Ovary (tissue), 9 donors: ENCODE results near the gene INTS3. TPM values are rescaled to one million over a fixed set of nuclear protein-coding genes. Genes with fewer than 3 reads are reported as not detected.
"Not testable (repeated sequence)": the region's sequence is repeated elsewhere in the genome, so short reads cannot be mapped to it uniquely, and the experiment has no call there.

Experiments
- DNase-seq, 5 donors: peaks; one replicate each; pipeline ENCODE4 v3.0.0-alpha.2; 2019 to 2020
- H3K27ac ChIP-seq, 2 donors: fragments of 200-600 bp; one replicate each; pipeline versions ENCODE4 v1.5.1 to v1.8.0; 2019 to 2022
- H3K27me3 ChIP-seq: fragments of 200-600 bp; one replicate; pipeline ENCODE4 v1.8.0; 2022
- H3K36me3 ChIP-seq: fragments of 200-600 bp; sonication (generic); one replicate; pipeline ENCODE4 v1.5.1; 2019
- H3K4me1 ChIP-seq: one replicate; pipeline ENCODE4 v1.8.1; 2013; ENCODE audit warnings: mild to moderate bottlenecking, moderate library complexity; ENCODE audit not compliant: insufficient read depth
- H3K4me3 ChIP-seq: fragments of 200-600 bp; sonication (generic); one replicate; pipeline ENCODE4 v1.5.1; 2017
- H3K9me3 ChIP-seq, 2 donors: fragments of 200-600 bp in 1 of 2; sonication (generic) in 1 of 2; one replicate each; pipeline versions ENCODE4 v1.5.1 to v1.8.1; 2013 to 2019; ENCODE audit warnings: mild to moderate bottlenecking in 1 of 2, moderate library complexity in 1 of 2
- EP300 ChIP-seq: sonication (generic); formaldehyde crosslinking; IDR thresholded peaks from one replicate; pipeline ENCODE4 v1.6.1; 2017; ENCODE audit warnings: antibody characterized with exemption
- POLR2A ChIP-seq: fragments of 450-650 bp; IDR thresholded peaks from one replicate; pipeline ENCODE4 v1.6.1; 2017; ENCODE audit warnings: antibody characterized with exemption, mild to moderate bottlenecking, moderate library complexity
- WGBS, 3 donors: extraction: QIAGEN DNeasy Blood & Tissue Kit in 1 of 3; methylation state at CpG; one replicate each; pipeline versions ENCODE4 v1.1.5 to v1.1.7; 2013 to 2017; 5-methylcytosine and 5-hydroxymethylcytosine counted together
- intact Hi-C, 4 donors: fragments of 100-400 bp; cut with DNase I; formaldehyde crosslinking; loops; one replicate each; pipeline versions ENCODE4 v1.11.0 to v1.15.1; 2022 to 2023
- polyA plus RNA-seq, 2 donors: library from polyadenylated mRNA; stranded (reverse); fragments of 200-250 nt in 1 of 2; fragments of 350-450 nt in 1 of 2; fragmentation: Illumina TruSeq in 1 of 2; extraction: RNeasy Lipid Tissue Mini Kit (QIAGEN cat#74804) in 1 of 2; gene quantifications; one replicate each; pipeline ENCODE4 v1.2.3, GENCODE V29; 2013 to 2014
- total RNA-seq, 7 donors: library from RNA; depleted of rRNA in 2 of 7; stranded (reverse); fragments of >200 nt in 2 of 7; fragmentation: NEBNext Ultra II Directional in 3 of 7; extraction: Animal tissue kit (Norgen Biotek cat#: 25700) in 3 of 7; gene quantifications; one replicate each; pipeline versions ENCODE4 v1.1.0 to v1.2.4, GENCODE V29; 2016 to 2023
- TF ChIP-seq, protein P1 (sequence below), 3 donors: fragments of 450-650 bp in 2 of 3; fragments of 200-600 bp in 1 of 3; IDR thresholded peaks; one replicate each; pipeline versions ENCODE4 v1.5.1 to v1.8.0; 2016 to 2022; ENCODE audit warnings: antibody characterized with exemption in 3 of 3, mild to moderate bottlenecking in 1 of 3
- donor health status: DM: no; HTN: no; CAD: no; lungs with moderate emphysema.
- donor health status: DM: no; HTN: no; CAD: no.
- donor health status: Bipolar disorder and iron deficiency.
- donor health status: DM: yes; HTN: yes; CAD: no.
- donor health status: DM: no; HTN: no; CAD: no.
- donor health status: DM: yes; HTN: yes; CAD: no.

INTS3 gene
- total and polyA plus RNA-seq, 9 donors = 41.6 to 74.4 (median 56.2) TPM

DNA sequence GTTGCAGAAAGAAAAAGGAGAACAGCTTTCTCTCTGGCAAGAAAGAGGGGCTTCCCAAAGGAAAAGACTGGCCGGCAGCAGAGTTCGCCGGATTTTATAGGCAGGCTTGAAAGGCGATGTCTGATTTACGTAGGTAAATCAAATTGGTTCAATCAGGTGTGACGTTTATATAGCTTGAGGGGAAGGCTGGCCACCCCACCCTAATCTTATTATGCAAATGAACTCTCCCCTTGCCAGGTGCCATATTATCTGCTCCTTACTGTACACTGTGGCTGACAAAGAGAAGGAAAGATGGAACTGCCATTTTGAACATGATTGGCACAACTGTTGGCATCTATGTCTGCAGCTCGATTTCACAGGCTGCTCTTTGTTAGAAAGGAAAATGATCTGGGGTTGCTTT lies 16.8 kb upstream of the INTS3 start:
- DNase-seq = no peak
- H3K4me1 ChIP-seq = no peaks in the 10 kb centered on the region
- H3K36me3 ChIP-seq = no peaks in the 10 kb centered on the region
- 38 to 48% (median 47%) methylated on average over 7 of the region's 7 CpGs for WGBS, 3 donors
- H3K27ac ChIP-seq = no peak overlapping the region
- H3K9me3 ChIP-seq = no peaks in the 10 kb centered on the region
- intact Hi-C loops = no loop called here
- TF ChIP-seq, protein P1, sequence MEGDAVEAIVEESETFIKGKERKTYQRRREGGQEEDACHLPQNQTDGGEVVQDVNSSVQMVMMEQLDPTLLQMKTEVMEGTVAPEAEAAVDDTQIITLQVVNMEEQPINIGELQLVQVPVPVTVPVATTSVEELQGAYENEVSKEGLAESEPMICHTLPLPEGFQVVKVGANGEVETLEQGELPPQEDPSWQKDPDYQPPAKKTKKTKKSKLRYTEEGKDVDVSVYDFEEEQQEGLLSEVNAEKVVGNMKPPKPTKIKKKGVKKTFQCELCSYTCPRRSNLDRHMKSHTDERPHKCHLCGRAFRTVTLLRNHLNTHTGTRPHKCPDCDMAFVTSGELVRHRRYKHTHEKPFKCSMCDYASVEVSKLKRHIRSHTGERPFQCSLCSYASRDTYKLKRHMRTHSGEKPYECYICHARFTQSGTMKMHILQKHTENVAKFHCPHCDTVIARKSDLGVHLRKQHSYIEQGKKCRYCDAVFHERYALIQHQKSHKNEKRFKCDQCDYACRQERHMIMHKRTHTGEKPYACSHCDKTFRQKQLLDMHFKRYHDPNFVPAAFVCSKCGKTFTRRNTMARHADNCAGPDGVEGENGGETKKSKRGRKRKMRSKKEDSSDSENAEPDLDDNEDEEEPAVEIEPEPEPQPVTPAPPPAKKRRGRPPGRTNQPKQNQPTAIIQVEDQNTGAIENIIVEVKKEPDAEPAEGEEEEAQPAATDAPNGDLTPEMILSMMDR (IDR thresholded peaks at IDR 0.05) = no peak
- TF ChIP-seq EP300 (no peak), POLR2A (no peak)
- no peak overlapping the region for H3K4me3 ChIP-seq
- H3K27me3 ChIP-seq = no peaks in the 10 kb centered on the region

- H3K36me3 ChIP-seq, DNase-seq, H3K9me3 ChIP-seq, intact Hi-C loops, H3K4me3 ChIP-seq, H3K27ac ChIP-seq, H3K27me3 ChIP-seq, H3K4me1 ChIP-seq: not testable (repeated sequence)
- 81 to 88% (median 82%) methylated on average over 5 of the region's 5 CpGs for WGBS, 3 donors
Observed at GRCh38 chr1:153716211-153716610, 11.6 kb upstream of the INTS3 start.

DNA sequence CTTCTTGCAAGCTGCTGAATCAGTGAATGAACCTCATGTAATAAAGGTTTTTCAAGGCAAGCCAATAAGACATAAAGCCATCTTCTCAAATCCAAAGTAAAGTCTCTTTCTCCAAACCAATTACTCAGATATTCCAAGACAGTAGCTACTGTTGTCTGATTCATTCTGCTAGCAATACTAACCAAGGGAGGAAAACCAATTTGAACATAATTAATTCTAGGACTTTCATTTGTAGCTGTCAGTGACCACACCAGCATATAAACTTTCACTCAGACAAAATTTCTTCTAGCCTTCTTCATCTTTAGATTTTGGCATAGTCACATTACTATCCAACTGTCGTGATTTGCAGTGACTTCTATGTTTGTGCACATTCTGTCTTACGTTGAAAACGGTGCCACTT lies 10.5 kb upstream of the INTS3 start:
- Histone ChIP-seq H3K27me3 (no peaks in the 10 kb centered on the region), H3K36me3 (no peaks in the 10 kb centered on the region), H3K9me3 (no peaks in the 10 kb centered on the region), H3K4me1 (no peaks in the 10 kb centered on the region), H3K4me3 (no peak overlapping the region), H3K27ac (no peak overlapping the region)
- 75 to 87% (median 80%) methylated on average over 3 of the region's 3 CpGs for WGBS, 3 donors
- TF ChIP-seq, protein P1 (IDR thresholded peaks at IDR 0.05) = no peak
- no peak for TF ChIP-seq POLR2A
- no peak for TF ChIP-seq EP300
- intact Hi-C loops = no loop called here
- DNase-seq = no peak

DNA sequence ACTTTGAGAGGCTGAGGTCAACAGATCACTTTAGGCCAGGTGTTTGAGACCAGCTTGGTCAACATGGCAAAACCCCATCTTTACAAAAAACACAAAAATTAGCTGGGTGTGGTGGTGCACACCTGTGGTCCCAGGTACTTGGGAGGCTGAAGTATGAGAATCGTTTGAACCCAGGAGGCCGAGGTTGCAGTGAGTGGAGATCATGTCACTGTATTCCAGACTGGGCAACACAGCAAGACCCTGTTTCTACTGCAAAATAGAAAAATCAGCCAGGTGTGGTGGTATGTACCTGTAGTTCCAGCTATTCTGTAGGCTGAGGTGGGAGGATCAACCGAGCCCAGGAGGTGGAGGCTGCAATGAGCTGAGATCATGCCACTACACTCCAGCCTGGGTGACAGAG lies 4.2 kb upstream of the INTS3 start:
- no peak for TF ChIP-seq POLR2A
- no peak for TF ChIP-seq EP300
- TF ChIP-seq, protein P1 (IDR thresholded peaks at IDR 0.05) = no peak
- WGBS, 3 donors = 89 to 95% (median 89%) methylated on average over 3 of the region's 3 CpGs
- Histone ChIP-seq H3K9me3 (no peaks in the 10 kb centered on the region), H3K27ac (no peak overlapping the region), H3K4me3 (no peak overlapping the region), H3K4me1 (no peaks in the 10 kb centered on the region), H3K27me3 (no peaks in the 10 kb centered on the region), H3K36me3 (no peaks in the 10 kb centered on the region)
- intact Hi-C loops = no loop called here
- no peak for DNase-seq

DNA sequence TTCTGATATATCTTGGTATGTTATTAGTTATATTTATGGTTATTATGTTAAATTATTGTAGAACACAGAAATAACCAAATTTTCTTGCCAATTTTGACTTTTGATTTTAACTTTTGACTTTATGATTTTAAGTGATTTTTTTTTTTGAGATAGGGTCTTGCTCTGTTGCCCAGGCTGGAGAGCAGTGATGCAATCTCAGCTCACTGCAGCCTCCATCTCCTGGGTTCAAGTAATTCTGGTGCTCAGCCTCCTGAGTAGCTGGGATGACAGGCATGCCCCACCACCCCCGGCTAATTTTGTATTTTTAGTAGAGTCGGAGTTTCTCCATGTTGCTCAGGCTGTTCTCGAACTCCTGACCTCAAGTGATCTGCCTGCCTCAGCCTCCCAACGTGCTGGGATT lies 3.2 kb upstream of the INTS3 start:
- DNase-seq, H3K27me3 ChIP-seq, H3K4me3 ChIP-seq, H3K27ac ChIP-seq, H3K36me3 ChIP-seq, H3K9me3 ChIP-seq, H3K4me1 ChIP-seq, intact Hi-C loops: not testable (repeated sequence)
- 72 to 84% (median 81%) methylated on average over 4 of the region's 4 CpGs for WGBS, 3 donors
